ENCODE measurements around the gene PMS1.

Gene PMS1

DNA sequence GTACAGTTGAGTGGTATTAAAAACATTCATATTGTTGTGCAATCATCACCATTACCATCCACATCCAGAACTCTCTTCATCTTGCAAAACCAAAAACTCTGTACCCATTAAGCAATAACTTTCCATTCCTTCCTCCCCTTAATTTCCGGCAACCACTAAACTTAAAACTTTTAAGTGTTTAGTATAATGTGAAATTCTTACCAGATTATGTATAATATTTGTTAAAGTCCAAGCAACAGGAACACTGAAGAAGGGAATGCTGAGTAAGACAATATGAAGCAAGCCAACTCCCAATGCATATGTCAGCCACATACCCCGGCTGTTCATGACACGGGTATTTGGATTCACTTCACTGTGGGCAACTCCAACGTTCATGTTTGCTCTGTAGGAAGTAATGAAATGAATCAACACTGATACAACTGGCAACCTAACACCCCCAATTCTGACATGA is 2.0 kb upstream of the PMS1 start:
- Histone ChIP-seq H3K27ac (ENCODE audit: low read depth, low read length, severe bottlenecking) (no peak overlapping the region), H3K9me3 (ENCODE audit: control insufficient read depth, low read length) (no peaks in the 10 kb centered on the region), H3K4me3 (ENCODE audit: extremely low read depth, insufficient read depth, low read length, poor library complexity, severe bottlenecking) (peak overlapping the region; percentile 68), H3K36me3 (ENCODE audit: control insufficient read depth, insufficient read depth, low read length) (peaks cover 53% of the 10 kb centered on the region), H3K4me1 (ENCODE audit: control insufficient read depth, insufficient read depth, low read length, poor library complexity, severe bottlenecking) (no peaks in the 10 kb centered on the region)
- no CpG with 5 or more reads among the region's 4 CpGs for WGBS, 2 experiments (ENCODE audit: insufficient coverage in 2 of 2)

DNA sequence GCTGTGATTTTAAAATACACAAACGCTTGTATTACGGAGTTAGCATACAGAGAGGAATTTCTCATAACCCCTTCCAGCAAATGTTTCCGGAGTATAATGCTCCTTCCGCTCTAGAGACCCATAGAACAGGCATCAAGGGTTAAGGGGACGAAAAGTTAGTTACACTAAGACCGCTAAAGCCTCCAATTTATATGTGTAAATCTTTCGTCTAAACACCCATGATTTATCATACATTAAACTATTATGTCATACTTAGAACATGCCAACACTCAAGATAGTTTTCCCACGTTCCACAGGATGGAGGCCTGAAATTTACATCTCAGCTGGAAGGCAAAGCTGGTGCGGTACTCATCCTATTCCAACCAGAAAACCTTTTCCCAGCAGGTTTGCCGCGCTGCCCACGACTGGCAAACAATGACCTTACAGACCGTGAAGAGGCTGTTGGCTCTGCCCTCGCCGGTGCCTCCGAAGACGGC is 761 bp upstream of the PMS1 start:
- no peaks in the 10 kb centered on the region for H3K4me1 ChIP-seq (ENCODE audit: control insufficient read depth, insufficient read depth, low read length, poor library complexity, severe bottlenecking)
- H3K36me3 ChIP-seq (ENCODE audit: control insufficient read depth, insufficient read depth, low read length): peaks cover 48% of the 10 kb centered on the region
- peak overlapping the region; percentile 68 for H3K4me3 ChIP-seq (ENCODE audit: extremely low read depth, insufficient read depth, low read length, poor library complexity, severe bottlenecking)
- no peaks in the 10 kb centered on the region for H3K9me3 ChIP-seq (ENCODE audit: control insufficient read depth, low read length)
- H3K27ac ChIP-seq (ENCODE audit: low read depth, low read length, severe bottlenecking): peak overlapping the region; percentile 96
- WGBS, 2 experiments (ENCODE audit: insufficient coverage in 2 of 2): 0 to 1% methylated on average over 7 to 11 of the region's 17 CpGs

DNA sequence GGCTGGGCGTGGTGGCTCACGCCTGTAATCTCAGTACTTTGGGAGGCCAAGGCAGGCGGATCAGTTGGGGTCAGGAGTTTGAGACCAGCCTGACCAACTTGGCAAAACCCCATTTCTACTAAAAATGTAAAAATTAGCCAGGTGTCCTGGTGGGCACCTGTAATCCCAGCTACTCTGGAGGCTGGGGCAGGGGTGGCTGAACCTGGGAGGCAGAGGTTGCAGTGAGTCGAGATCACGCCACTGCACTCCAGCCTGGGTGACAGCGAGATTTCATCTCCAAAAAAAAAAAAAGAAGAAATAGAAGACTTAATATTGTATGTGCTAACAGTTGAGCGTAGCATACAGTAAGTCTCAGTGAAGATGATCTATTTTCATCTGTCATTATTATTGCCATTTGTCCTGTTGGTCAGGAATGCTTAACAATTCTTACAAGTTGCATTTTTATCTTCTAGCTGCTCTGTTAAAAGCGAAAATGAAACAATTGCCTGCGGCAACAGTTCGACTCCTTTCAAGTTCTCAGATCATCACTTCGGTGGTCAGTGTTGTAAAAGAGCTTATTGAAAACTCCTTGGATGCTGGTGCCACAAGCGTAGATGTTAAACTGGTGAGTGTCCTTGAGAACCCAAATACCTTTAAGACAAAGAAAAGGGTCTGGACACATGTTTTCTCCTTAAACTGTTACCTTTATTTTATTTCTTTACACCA is 7.2 kb downstream of the PMS1 start:
- H3K36me3 ChIP-seq (ENCODE audit: control insufficient read depth, insufficient read depth, low read length): peaks cover 51% of the 10 kb centered on the region

DNA sequence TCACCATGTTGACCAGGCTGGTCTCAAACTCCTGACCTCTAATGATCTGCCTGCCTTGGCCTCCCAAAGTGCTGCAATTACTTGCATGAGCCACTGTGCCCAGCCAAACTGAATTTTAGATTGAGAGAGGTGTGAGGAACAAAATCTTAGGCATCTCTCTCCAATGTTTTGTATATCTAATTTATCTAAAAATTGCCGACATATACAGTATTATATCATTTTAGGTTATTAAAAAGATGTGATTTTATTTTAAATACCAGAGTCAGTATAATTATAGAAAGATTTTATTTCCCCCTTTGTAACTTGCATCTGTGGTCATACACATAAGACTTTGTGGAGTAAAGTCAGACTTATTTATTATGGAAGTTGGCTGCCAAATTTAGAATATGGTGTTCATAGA is 10.1 kb downstream of the PMS1 start:
- Histone ChIP-seq H3K4me3 (ENCODE audit: extremely low read depth, insufficient read depth, low read length, poor library complexity, severe bottlenecking) (no peak overlapping the region), H3K9me3 (ENCODE audit: control insufficient read depth, low read length) (no peaks in the 10 kb centered on the region), H3K4me1 (ENCODE audit: control insufficient read depth, insufficient read depth, low read length, poor library complexity, severe bottlenecking) (no peaks in the 10 kb centered on the region), H3K36me3 (ENCODE audit: control insufficient read depth, insufficient read depth, low read length) (peaks cover 47% of the 10 kb centered on the region), H3K27ac (ENCODE audit: low read depth, low read length, severe bottlenecking) (no peak overlapping the region)
- no CpG with 5 or more reads among the region's 1 CpG for WGBS, 2 experiments (ENCODE audit: insufficient coverage in 2 of 2)

More for the DNA sequence above, 7.2 kb downstream of the PMS1 start:
- Histone ChIP-seq H3K4me1 (ENCODE audit: control insufficient read depth, insufficient read depth, low read length, poor library complexity, severe bottlenecking) (no peaks in the 10 kb centered on the region), H3K4me3 (ENCODE audit: extremely low read depth, insufficient read depth, low read length, poor library complexity, severe bottlenecking) (no peak overlapping the region), H3K27ac (ENCODE audit: low read depth, low read length, severe bottlenecking) (no peak overlapping the region), H3K9me3 (ENCODE audit: control insufficient read depth, low read length) (no peaks in the 10 kb centered on the region)
- WGBS, 2 experiments (ENCODE audit: insufficient coverage in 2 of 2): 90 to 94% methylated on average over 6 to 7 of the region's 12 CpGs

DNA sequence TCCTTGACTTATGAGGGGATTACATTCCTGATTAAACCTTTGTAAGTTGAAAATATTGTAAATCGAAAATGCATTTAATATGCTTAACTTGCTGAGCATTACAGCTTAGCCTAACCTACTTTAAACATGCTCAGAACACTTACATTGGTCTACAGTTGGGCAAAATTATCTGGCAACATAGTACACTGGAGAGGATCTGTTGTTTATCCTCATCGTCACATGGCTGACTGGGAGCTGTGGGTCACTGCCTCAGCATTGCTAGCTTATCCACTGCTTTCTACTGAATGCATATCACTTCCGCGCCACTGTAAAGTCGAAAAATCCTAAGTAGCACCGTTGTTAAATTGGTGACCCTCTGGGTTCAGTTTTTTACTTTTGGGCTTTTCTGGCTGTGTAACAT is 13.7 kb downstream of the PMS1 start:
- H3K36me3 ChIP-seq (ENCODE audit: control insufficient read depth, insufficient read depth, low read length): peaks cover 44% of the 10 kb centered on the region
- no peaks in the 10 kb centered on the region for H3K4me1 ChIP-seq (ENCODE audit: control insufficient read depth, insufficient read depth, low read length, poor library complexity, severe bottlenecking)
- no peaks in the 10 kb centered on the region for H3K9me3 ChIP-seq (ENCODE audit: control insufficient read depth, low read length)

DNA sequence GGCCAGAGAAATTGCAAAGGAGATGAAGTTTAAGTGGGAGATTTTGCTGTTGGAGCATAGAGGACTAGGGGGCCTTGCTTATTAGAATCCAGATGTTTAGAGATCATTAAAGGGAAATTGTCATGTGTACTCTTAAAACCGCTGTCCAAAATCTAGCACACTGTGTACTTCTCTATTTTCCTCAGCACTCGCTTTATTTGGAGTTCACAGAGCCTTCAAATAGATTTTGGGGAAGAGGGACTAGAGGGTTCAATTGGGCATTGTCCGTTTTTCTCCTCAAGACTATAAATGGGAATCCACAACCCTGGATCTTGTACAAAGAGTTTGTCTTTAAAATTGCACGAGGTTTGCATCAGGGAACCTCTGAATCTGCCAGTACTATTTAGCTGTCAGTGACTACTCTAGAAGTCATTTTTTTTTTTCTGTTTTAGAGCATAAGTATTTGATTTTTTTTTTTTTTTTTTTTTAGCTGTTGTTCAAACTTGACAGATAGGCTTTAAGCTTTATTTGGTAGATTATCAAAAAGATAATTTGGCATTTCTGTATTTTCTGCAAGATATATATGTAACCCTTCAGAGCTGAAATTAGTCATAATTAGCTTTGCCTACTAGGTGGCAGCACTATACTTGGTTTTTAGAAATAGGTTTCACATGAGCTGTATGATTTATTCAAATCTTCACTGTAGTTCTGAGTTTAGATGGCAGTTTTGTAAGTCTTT is 14.2 kb downstream of the PMS1 start:
- Histone ChIP-seq H3K27ac (ENCODE audit: low read depth, low read length, severe bottlenecking) (no peak overlapping the region), H3K9me3 (ENCODE audit: control insufficient read depth, low read length) (no peaks in the 10 kb centered on the region), H3K4me1 (ENCODE audit: control insufficient read depth, insufficient read depth, low read length, poor library complexity, severe bottlenecking) (no peaks in the 10 kb centered on the region), H3K36me3 (ENCODE audit: control insufficient read depth, insufficient read depth, low read length) (peaks cover 41% of the 10 kb centered on the region), H3K4me3 (ENCODE audit: extremely low read depth, insufficient read depth, low read length, poor library complexity, severe bottlenecking) (no peak overlapping the region)
- 92 to 100% methylated on average over 1 to 2 of the region's 4 CpGs for WGBS, 2 experiments (ENCODE audit: insufficient coverage in 2 of 2)

More for the DNA sequence above, 13.7 kb downstream of the PMS1 start:
- no peak overlapping the region for H3K4me3 ChIP-seq (ENCODE audit: extremely low read depth, insufficient read depth, low read length, poor library complexity, severe bottlenecking)
- 96 to 97% methylated on average over 3 to 5 of the region's 6 CpGs for WGBS, 2 experiments (ENCODE audit: insufficient coverage in 2 of 2)
- no peak overlapping the region for H3K27ac ChIP-seq (ENCODE audit: low read depth, low read length, severe bottlenecking)

DNA sequence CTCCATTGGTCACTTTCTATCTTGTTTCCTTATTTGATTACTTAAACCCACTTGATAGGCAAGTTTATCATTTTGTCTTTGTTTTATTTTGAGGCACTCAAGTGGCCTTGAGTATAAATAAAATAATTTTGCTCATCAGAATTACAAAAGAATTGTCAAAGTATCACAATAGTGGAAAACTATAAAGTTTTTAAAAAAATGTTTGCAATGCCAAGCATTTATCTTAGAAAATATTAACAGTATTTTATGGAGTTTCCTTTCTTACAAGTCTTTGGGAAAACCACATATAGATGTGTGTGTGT is 14.7 kb downstream of the PMS1 start:
- Histone ChIP-seq H3K4me3 (ENCODE audit: extremely low read depth, insufficient read depth, low read length, poor library complexity, severe bottlenecking) (no peak overlapping the region), H3K9me3 (ENCODE audit: control insufficient read depth, low read length) (no peaks in the 10 kb centered on the region), H3K4me1 (ENCODE audit: control insufficient read depth, insufficient read depth, low read length, poor library complexity, severe bottlenecking) (no peaks in the 10 kb centered on the region), H3K36me3 (ENCODE audit: control insufficient read depth, insufficient read depth, low read length) (peaks cover 37% of the 10 kb centered on the region), H3K27ac (ENCODE audit: low read depth, low read length, severe bottlenecking) (no peak overlapping the region)

DNA sequence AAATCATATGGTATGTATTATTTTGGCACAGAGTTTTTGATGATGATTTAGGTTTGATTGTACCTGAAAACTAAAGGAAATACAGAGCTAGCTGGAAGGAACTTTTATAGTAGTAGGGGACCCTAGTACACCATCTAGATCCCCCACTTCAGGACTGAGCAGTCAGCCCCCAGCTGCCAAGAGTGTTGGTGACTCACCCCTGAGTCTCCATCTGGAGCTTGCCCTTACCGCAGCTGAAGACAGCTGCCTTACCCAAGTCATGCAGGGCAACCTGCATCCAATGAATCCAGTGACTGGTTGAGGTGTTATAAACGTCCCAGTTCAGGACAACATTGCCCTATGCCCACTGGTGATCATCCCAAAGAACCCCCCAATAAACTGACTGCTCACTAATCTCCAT is 15.3 kb downstream of the PMS1 start:
- WGBS, 2 experiments (ENCODE audit: insufficient coverage in 2 of 2): 86 to 90% methylated on average over 1 to 2 of the region's 2 CpGs
- no peaks in the 10 kb centered on the region for H3K4me1 ChIP-seq (ENCODE audit: control insufficient read depth, insufficient read depth, low read length, poor library complexity, severe bottlenecking)
- H3K9me3 ChIP-seq (ENCODE audit: control insufficient read depth, low read length): no peaks in the 10 kb centered on the region
- H3K4me3 ChIP-seq (ENCODE audit: extremely low read depth, insufficient read depth, low read length, poor library complexity, severe bottlenecking): no peak overlapping the region
- peaks cover 37% of the 10 kb centered on the region for H3K36me3 ChIP-seq (ENCODE audit: control insufficient read depth, insufficient read depth, low read length)
- H3K27ac ChIP-seq (ENCODE audit: low read depth, low read length, severe bottlenecking): no peak overlapping the region

DNA sequence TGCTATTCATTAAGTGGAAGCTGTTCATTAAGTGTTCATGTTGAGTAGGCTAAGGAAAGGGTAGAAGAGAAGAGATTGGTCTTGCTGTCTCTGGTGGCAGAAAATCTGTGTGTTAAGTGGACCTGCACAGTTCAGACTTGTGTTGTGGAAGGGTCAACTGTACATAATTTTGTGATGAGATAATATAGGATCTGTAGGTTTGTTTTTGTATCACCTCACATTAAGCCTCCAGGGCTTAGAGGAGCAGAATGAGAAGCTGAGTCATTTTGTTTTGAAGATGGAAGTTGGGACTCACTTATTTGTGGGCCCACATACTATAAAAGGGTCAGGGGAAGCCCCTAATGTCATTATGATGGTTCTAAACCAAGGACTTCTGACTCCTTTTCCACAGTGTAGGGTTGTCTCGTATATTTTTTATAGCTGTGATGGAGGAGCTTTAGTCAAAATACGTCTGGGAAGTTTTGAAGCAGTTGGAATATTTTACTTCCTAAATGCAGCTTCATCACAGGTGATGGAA is 18.2 kb downstream of the PMS1 start:
- 100% methylated on average over 1 of the region's 2 CpGs; no CpG with 5 or more reads in 1 of the 2 experiments for WGBS, 2 experiments (ENCODE audit: insufficient coverage in 2 of 2)
- Histone ChIP-seq H3K27ac (ENCODE audit: low read depth, low read length, severe bottlenecking) (no peak overlapping the region), H3K36me3 (ENCODE audit: control insufficient read depth, insufficient read depth, low read length) (peaks cover 22% of the 10 kb centered on the region), H3K9me3 (ENCODE audit: control insufficient read depth, low read length) (no peaks in the 10 kb centered on the region), H3K4me1 (ENCODE audit: control insufficient read depth, insufficient read depth, low read length, poor library complexity, severe bottlenecking) (no peaks in the 10 kb centered on the region), H3K4me3 (ENCODE audit: extremely low read depth, insufficient read depth, low read length, poor library complexity, severe bottlenecking) (no peak overlapping the region)

DNA sequence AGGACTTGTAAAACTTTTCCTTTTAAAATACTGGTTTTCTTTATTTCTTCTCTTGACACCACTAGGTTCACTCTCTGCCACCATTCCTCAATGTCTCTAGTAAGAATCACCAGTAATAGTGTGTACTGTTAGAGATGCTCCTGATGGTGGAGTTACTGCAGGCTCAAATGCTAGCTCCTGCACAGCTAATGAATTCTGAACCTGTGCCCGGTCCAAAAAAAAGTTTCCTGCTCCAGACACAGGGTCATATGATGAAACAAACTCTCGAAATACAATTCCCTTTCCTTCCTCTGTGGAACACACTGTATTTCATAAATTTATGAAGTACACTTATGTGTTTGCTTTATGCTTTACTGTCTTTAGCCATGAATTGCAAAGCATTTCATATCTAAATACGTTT is 19.2 kb downstream of the PMS1 start:
- peaks cover 22% of the 10 kb centered on the region for H3K36me3 ChIP-seq (ENCODE audit: control insufficient read depth, insufficient read depth, low read length)
- WGBS, 2 experiments (ENCODE audit: insufficient coverage in 2 of 2): no CpG with 5 or more reads among the region's 3 CpGs

More for the DNA sequence above, 19.2 kb downstream of the PMS1 start:
- Histone ChIP-seq H3K27ac (ENCODE audit: low read depth, low read length, severe bottlenecking) (no peak overlapping the region), H3K4me3 (ENCODE audit: extremely low read depth, insufficient read depth, low read length, poor library complexity, severe bottlenecking) (no peak overlapping the region), H3K4me1 (ENCODE audit: control insufficient read depth, insufficient read depth, low read length, poor library complexity, severe bottlenecking) (no peaks in the 10 kb centered on the region), H3K9me3 (ENCODE audit: control insufficient read depth, low read length) (no peaks in the 10 kb centered on the region)

Measured in mesodermal cell (in vitro differentiated cells).